HL-60 (cell line): Measurements from ENCODE around the gene AGPAT3.

Experiments
- POLR2AphosphoS5 ChIP-seq: IDR thresholded peaks from 2 replicates; pipeline ENCODE4 v1.6.1; 2012; ENCODE audit warnings: low read depth
- TF ChIP-seq, protein P1 (sequence below): IDR thresholded peaks from one replicate; pipeline ENCODE4 v1.5.1; 2011; ENCODE audit warnings: low read length, control low read depth, inconsistent platforms; ENCODE audit not compliant: insufficient read depth
- TF ChIP-seq, protein P2 (sequence below): IDR thresholded peaks from 2 replicates; pipeline ENCODE4 v1.6.1; 2012; ENCODE audit warnings: low read depth; ENCODE audit not compliant: insufficient replicate concordance

DNA sequence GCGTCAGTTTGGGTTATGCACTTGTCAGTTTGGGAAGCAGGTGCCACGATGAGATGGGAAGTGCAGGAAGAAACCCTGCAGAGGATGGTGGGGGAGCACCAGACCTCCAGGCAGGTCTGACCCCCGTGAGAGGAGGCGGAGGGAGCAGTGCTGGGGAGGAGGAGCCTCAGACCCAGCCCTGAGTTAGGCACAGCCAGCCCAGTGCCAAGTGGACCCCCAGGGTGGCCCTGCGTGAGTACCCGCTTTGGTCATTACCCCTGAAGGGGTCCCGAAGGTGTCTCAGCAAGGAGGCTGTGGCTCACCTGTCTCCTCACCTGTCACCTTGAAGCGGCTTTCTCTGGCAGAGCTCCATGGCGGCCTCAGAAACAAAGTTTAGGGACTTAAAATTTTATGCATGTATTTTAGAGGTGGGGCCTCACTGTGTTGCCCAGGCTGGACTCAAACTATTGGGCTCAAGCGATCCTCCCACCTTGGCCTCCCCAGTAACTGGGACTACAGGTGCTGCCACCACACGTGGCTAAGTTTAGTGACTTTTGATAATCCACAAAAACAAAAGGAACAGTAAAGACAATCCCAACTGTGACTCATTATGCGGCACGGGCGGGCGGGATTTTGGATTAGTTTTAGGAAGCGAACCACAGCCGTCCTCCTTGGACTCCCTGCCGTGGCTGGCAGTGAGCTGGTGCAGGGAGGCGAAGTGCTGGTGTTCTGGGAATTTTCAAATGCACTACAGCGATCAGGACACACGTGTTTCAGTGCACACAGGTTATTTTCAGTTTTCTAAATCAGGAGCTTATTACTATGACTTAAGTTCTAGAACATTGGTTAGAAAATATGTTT is 4.7 kb downstream of the AGPAT3 start:
- TF ChIP-seq, protein P1, sequence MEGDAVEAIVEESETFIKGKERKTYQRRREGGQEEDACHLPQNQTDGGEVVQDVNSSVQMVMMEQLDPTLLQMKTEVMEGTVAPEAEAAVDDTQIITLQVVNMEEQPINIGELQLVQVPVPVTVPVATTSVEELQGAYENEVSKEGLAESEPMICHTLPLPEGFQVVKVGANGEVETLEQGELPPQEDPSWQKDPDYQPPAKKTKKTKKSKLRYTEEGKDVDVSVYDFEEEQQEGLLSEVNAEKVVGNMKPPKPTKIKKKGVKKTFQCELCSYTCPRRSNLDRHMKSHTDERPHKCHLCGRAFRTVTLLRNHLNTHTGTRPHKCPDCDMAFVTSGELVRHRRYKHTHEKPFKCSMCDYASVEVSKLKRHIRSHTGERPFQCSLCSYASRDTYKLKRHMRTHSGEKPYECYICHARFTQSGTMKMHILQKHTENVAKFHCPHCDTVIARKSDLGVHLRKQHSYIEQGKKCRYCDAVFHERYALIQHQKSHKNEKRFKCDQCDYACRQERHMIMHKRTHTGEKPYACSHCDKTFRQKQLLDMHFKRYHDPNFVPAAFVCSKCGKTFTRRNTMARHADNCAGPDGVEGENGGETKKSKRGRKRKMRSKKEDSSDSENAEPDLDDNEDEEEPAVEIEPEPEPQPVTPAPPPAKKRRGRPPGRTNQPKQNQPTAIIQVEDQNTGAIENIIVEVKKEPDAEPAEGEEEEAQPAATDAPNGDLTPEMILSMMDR = no peak
- TF ChIP-seq, protein P2, sequence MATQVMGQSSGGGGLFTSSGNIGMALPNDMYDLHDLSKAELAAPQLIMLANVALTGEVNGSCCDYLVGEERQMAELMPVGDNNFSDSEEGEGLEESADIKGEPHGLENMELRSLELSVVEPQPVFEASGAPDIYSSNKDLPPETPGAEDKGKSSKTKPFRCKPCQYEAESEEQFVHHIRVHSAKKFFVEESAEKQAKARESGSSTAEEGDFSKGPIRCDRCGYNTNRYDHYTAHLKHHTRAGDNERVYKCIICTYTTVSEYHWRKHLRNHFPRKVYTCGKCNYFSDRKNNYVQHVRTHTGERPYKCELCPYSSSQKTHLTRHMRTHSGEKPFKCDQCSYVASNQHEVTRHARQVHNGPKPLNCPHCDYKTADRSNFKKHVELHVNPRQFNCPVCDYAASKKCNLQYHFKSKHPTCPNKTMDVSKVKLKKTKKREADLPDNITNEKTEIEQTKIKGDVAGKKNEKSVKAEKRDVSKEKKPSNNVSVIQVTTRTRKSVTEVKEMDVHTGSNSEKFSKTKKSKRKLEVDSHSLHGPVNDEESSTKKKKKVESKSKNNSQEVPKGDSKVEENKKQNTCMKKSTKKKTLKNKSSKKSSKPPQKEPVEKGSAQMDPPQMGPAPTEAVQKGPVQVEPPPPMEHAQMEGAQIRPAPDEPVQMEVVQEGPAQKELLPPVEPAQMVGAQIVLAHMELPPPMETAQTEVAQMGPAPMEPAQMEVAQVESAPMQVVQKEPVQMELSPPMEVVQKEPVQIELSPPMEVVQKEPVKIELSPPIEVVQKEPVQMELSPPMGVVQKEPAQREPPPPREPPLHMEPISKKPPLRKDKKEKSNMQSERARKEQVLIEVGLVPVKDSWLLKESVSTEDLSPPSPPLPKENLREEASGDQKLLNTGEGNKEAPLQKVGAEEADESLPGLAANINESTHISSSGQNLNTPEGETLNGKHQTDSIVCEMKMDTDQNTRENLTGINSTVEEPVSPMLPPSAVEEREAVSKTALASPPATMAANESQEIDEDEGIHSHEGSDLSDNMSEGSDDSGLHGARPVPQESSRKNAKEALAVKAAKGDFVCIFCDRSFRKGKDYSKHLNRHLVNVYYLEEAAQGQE = no peak
- no peak for TF ChIP-seq POLR2AphosphoS5
